A549 (cell line): ENCODE results near the gene LMO2. TPM values are rescaled to one million over a fixed set of nuclear protein-coding genes. Genes with fewer than 3 reads are reported as not detected.

Source experiments
- ATAC-seq, 2 experiments: fragments of 200-7000 bp in 1 of 2; fragments of >200 bp in 1 of 2; cut with Nextera tagmentation in 1 of 2; cut with Tn5 transposase in 1 of 2; 3 replicates each; pipeline versions ENCODE4 v1.8.0 to v1.9.1; 2018 to 2020; ENCODE audit warnings: mild to moderate bottlenecking in 1 of 2, moderate library complexity in 1 of 2
- CTCF ChIA-PET: fragments of 300-600 bp; sonication (Branson Sonifier 250); formaldehyde crosslinking; extraction: SDS; loops from one replicate; lab custom pipeline; 2021; ENCODE audit warnings: antibody characterized with exemption, inconsistent platforms; lab: Yijun Ruan, JAX
- POLR2A ChIA-PET: fragments of 350-600 bp; formaldehyde crosslinking; extraction: SDS; loops from one replicate; lab custom pipeline; 2021; ENCODE audit warnings: antibody characterized with exemption, inconsistent platforms; lab: Yijun Ruan, JAX
- DNase-seq, 2 experiments: peaks; one replicate each; pipeline versions ENCODE4 v3.0.0 to v3.0.0-alpha.2; 2011 to 2016; ENCODE audit warnings: low read depth in 1 of 2, low spot score in 1 of 2
- FAIRE-seq: peaks from 2 replicates; lab custom pipeline; 2011; peaks lifted over from hg19 to GRCh38; lab: Jason Lieb, UNC
- H3K27ac ChIP-seq, 2 experiments: fragments of >200 bp; sonication (Bioruptor Twin); formaldehyde crosslinking; 3 replicates each; pipeline ENCODE4 v1.5.1; 2016 to 2017
- H3K4me1 ChIP-seq: fragments of >200 bp; sonication (Bioruptor Twin); formaldehyde crosslinking; 3 replicates; pipeline ENCODE4 v1.6.1; 2016
- H3K4me2 ChIP-seq: fragments of >200 bp; sonication (Bioruptor Twin); formaldehyde crosslinking; 3 replicates; pipeline ENCODE4 v1.6.1; 2016
- H3K4me3 ChIP-seq: fragments of >200 bp; sonication (Bioruptor Twin); formaldehyde crosslinking; 3 replicates; pipeline ENCODE4 v1.5.1; 2016
- H3K9me3 ChIP-seq: fragments of >200 bp; sonication (Bioruptor Twin); formaldehyde crosslinking; 3 replicates; pipeline ENCODE4 v1.6.1; 2016
- CBX2 ChIP-seq: fragments of 200-600 bp; sonication (generic); IDR thresholded peaks from 2 replicates; pipeline ENCODE4 v1.6.1; 2016; ENCODE audit warnings: low read depth, mild to moderate bottlenecking, borderline replicate concordance
- CHD2 ChIP-seq: fragments of 150-350 bp; IDR thresholded peaks from 2 replicates; pipeline ENCODE4 v1.6.1; 2014; ENCODE audit warnings: low read length; ENCODE audit not compliant: partially characterized antibody
- EP300 ChIP-seq, 2 experiments: fragments of >200 bp; sonication (Bioruptor Twin); formaldehyde crosslinking; IDR thresholded peaks; 2 replicates in 1 of 2; 3 replicates in 1 of 2; pipeline ENCODE4 v1.6.1; 2016 to 2017
- ESRRA ChIP-seq: fragments of 150-350 bp; IDR thresholded peaks from 2 replicates; pipeline ENCODE4 v1.6.1; 2014; ENCODE audit warnings: mild to moderate bottlenecking, low read length, borderline replicate concordance
- FOSB ChIP-seq: fragments of 250-450 bp; sonication (Bioruptor Pico); IDR thresholded peaks from 2 replicates; pipeline ENCODE4 v1.5.0; 2020; ENCODE audit warnings: mild to moderate bottlenecking, moderate library complexity
- GATA3 ChIP-seq: IDR thresholded peaks from 2 replicates; pipeline ENCODE4 v1.6.1; 2012; ENCODE audit warnings: borderline replicate concordance
- HES2 ChIP-seq: fragments of >200 bp; sonication (Bioruptor Twin); formaldehyde crosslinking; IDR thresholded peaks from 2 replicates; pipeline ENCODE4 v1.6.1; 2016
- HOXA7 ChIP-seq: fragments of 250-450 bp; sonication (Bioruptor Pico); IDR thresholded peaks from 2 replicates; pipeline ENCODE4 v1.5.0; 2020; ENCODE audit warnings: mild to moderate bottlenecking, moderate library complexity
- HOXB13 ChIP-seq: fragments of 250-450 bp; sonication (Bioruptor Pico); IDR thresholded peaks from 2 replicates; pipeline ENCODE4 v1.5.0; 2020; ENCODE audit warnings: low read depth, mild to moderate bottlenecking, moderate library complexity
- KDM5A ChIP-seq: fragments of 200-600 bp; sonication (generic); IDR thresholded peaks from 2 replicates; pipeline ENCODE4 v1.6.1; 2016; ENCODE audit warnings: antibody characterized with exemption, mild to moderate bottlenecking
- MAFK ChIP-seq: fragments of 450-650 bp; IDR thresholded peaks from 2 replicates; pipeline ENCODE4 v1.6.1; 2014; ENCODE audit not compliant: partially characterized antibody
- MAZ ChIP-seq: fragments of 150-350 bp; IDR thresholded peaks from 2 replicates; pipeline ENCODE4 v1.6.1; 2014; ENCODE audit warnings: antibody characterized with exemption, low read depth, low read length, borderline replicate concordance
- NFE2L2 ChIP-seq: fragments of 150-350 bp; conservative IDR thresholded peaks from 2 replicates; pipeline ENCODE4 v1.6.1; 2014; ENCODE audit warnings: low read length
- NPAS2 ChIP-seq: fragments of 250-450 bp; sonication (Bioruptor Pico); IDR thresholded peaks from 2 replicates; pipeline ENCODE4 v1.8.0; 2022; ENCODE audit warnings: mild to moderate bottlenecking, moderate library complexity, borderline replicate concordance
- NR3C1 ChIP-seq: fragments of >200 bp; sonication (Bioruptor Twin); formaldehyde crosslinking; IDR thresholded peaks from 3 replicates; pipeline ENCODE4 v1.6.1; 2017
- PHF8 ChIP-seq: fragments of 200-600 bp; sonication (generic); IDR thresholded peaks from 2 replicates; pipeline ENCODE4 v1.6.1; 2016; ENCODE audit warnings: low read depth, mild to moderate bottlenecking, antibody characterized with exemption, moderate library complexity, borderline replicate concordance
- RARB ChIP-seq: fragments of 250-450 bp; sonication (Bioruptor Pico); IDR thresholded peaks from 2 replicates; pipeline ENCODE4 v1.8.0; 2021; ENCODE audit warnings: mild to moderate bottlenecking, moderate library complexity
- RCOR1 ChIP-seq: fragments of 150-350 bp; IDR thresholded peaks from 2 replicates; pipeline ENCODE4 v1.6.1; 2014; ENCODE audit warnings: antibody characterized with exemption, low read length, low read depth
- RNF2 ChIP-seq: fragments of 200-600 bp; sonication (generic); IDR thresholded peaks from 2 replicates; pipeline ENCODE4 v1.6.1; 2016; ENCODE audit warnings: low read depth, mild to moderate bottlenecking, antibody characterized with exemption, moderate library complexity, borderline replicate concordance
- SMC3 ChIP-seq: fragments of >200 bp; sonication (Bioruptor Twin); formaldehyde crosslinking; IDR thresholded peaks from 3 replicates; pipeline ENCODE4 v1.6.1; 2018; ENCODE audit warnings: inconsistent platforms
- SREBF2 ChIP-seq: fragments of 450-650 bp; IDR thresholded peaks from 2 replicates; pipeline ENCODE4 v1.6.1; 2014; ENCODE audit warnings: mild to moderate bottlenecking, moderate library complexity
- TFCP2L1 ChIP-seq: fragments of 250-450 bp; sonication (Bioruptor Pico); IDR thresholded peaks from 2 replicates; pipeline ENCODE4 v1.5.0; 2021; ENCODE audit warnings: mild to moderate bottlenecking
- TP53 ChIP-seq: fragments of 250-450 bp; sonication (Bioruptor Pico); IDR thresholded peaks from 2 replicates; pipeline ENCODE4 v1.5.0; 2021; ENCODE audit warnings: mild to moderate bottlenecking, moderate library complexity
- ZC3H11A ChIP-seq: fragments of 450-650 bp; IDR thresholded peaks from 2 replicates; pipeline ENCODE4 v1.6.1; 2014; ENCODE audit warnings: antibody characterized with exemption, mild to moderate bottlenecking
- ZFP36 ChIP-seq: fragments of 450-650 bp; IDR thresholded peaks from 2 replicates; pipeline ENCODE4 v1.6.1; 2014; ENCODE audit warnings: borderline replicate concordance; ENCODE audit not compliant: partially characterized antibody
- ZSCAN20 ChIP-seq: fragments of 250-450 bp; sonication (Bioruptor Pico); IDR thresholded peaks from 2 replicates; pipeline ENCODE4 v1.8.0; 2022; ENCODE audit warnings: mild to moderate bottlenecking, moderate library complexity
- WGBS: methylation state at CpG from one replicate; pipeline ENCODE4 v1.1.6; 2017; ENCODE audit errors: missing lambda C conversion rate; 5-methylcytosine and 5-hydroxymethylcytosine counted together
- polyA plus RNA-seq, 4 experiments: library from polyadenylated mRNA; depleted of rRNA in 3 of 4; stranded (reverse); fragments of >200 nt; fragmentation: RNase III in 1 of 4; extraction: RNeasy Plus Mini Kit Qiagen cat#74134 plus additional on column Dnase treatment in 1 of 4; gene quantifications; 2 replicates in 3 of 4; 3 replicates in 1 of 4; pipeline ENCODE4 v1.2.3, GENCODE V29; 2011 to 2017
- TF ChIP-seq, protein P1 (sequence below): fragments of >200 bp; sonication (Bioruptor Twin); formaldehyde crosslinking; IDR thresholded peaks from 3 replicates; pipeline ENCODE4 v1.5.1; 2016
- TF ChIP-seq, protein P2 (sequence below): fragments of 250-450 bp; sonication (Bioruptor Pico); IDR thresholded peaks from 2 replicates; pipeline ENCODE4 v1.5.0; 2021; ENCODE audit warnings: mild to moderate bottlenecking, moderate library complexity, borderline replicate concordance
- TF ChIP-seq, protein P3 (sequence below): IDR thresholded peaks from 2 replicates; pipeline ENCODE4 v1.6.1; 2012

The LMO2 gene
- polyA plus RNA-seq, 2 of the 4 experiments (the other 2 are of a cell fraction) = 0.12 to 0.15 TPM

DNA sequence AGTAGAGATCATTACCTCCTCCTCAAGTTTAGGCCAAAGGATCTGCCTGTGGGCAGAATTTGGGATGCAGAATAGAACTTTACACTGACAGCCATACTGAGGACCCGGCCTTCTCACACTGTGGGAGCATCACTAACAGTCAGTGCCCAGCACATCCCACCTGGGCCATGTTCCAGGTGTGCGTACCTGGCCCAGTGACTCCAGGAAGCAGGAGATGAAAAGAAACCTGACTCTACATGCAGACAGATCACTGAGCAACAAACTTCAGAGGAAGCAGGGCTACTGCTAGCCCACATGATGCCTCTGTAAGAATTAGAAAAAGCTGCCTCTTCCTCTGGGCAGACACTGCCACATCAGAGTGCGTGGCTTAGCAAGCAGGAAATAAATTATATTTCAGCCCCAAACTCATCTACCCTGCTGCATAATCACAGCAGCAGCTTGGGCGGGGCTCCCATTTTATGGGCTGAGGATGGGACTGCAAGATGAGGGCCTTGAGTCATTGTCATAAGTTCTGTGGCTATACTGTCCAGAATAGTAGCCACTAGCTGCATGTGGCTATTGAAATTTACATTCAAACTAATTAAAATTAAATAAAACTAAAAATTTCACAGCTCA lies 6.0 kb upstream of the LMO2 start:
- ChIA-PET POLR2A (no interaction called here), CTCF (interaction anchor here (1.1 to 1.6 kb wide), 2 partner anchors 15 to 40 kb away, joined by 3 to 5 read pairs; no protein-coding TSS in a partner anchor)
- no peak overlapping the region for H3K4me2 ChIP-seq
- H3K4me3 ChIP-seq = no peak overlapping the region
- H3K9me3 ChIP-seq = no peaks in the 10 kb centered on the region
- ATAC-seq (no peak), DNase-seq (no peak), FAIRE-seq (no peak)
- no peak overlapping the region for H3K27ac ChIP-seq
- H3K4me1 ChIP-seq = peaks cover 10% of the 10 kb centered on the region; the same call in 2 of the 3 replicates
- WGBS = 83% methylated on average over 4 of the region's 4 CpGs
- TF ChIP-seq ZC3H11A = no peak
- no peak for TF ChIP-seq HOXA7 (CRISPR knock-in tag)
- no peak for TF ChIP-seq MAZ
- no peak for TF ChIP-seq HOXB13 (CRISPR knock-in tag)
- TF ChIP-seq, protein P1, sequence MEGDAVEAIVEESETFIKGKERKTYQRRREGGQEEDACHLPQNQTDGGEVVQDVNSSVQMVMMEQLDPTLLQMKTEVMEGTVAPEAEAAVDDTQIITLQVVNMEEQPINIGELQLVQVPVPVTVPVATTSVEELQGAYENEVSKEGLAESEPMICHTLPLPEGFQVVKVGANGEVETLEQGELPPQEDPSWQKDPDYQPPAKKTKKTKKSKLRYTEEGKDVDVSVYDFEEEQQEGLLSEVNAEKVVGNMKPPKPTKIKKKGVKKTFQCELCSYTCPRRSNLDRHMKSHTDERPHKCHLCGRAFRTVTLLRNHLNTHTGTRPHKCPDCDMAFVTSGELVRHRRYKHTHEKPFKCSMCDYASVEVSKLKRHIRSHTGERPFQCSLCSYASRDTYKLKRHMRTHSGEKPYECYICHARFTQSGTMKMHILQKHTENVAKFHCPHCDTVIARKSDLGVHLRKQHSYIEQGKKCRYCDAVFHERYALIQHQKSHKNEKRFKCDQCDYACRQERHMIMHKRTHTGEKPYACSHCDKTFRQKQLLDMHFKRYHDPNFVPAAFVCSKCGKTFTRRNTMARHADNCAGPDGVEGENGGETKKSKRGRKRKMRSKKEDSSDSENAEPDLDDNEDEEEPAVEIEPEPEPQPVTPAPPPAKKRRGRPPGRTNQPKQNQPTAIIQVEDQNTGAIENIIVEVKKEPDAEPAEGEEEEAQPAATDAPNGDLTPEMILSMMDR = no peak
- no peak for TF ChIP-seq EP300 (IDR thresholded peaks at IDR 0.05)
- TF ChIP-seq RNF2 = no peak
- TF ChIP-seq TFCP2L1 (CRISPR knock-in tag) = no peak
- TF ChIP-seq NR3C1 = no peak
- TF ChIP-seq ESRRA = no peak
- TF ChIP-seq SMC3 = no peak
- no peak for TF ChIP-seq SREBF2
- no peak for TF ChIP-seq HES2
- no peak for TF ChIP-seq ZSCAN20 (CRISPR knock-in tag)
- TF ChIP-seq MAFK = no peak
- no peak for TF ChIP-seq KDM5A
- TF ChIP-seq PHF8 = no peak
- TF ChIP-seq FOSB (CRISPR knock-in tag) = no peak

- ATAC-seq = no peak
- TF ChIP-seq RARB (CRISPR knock-in tag) (no peak), NR3C1 (no peak), NPAS2 (no peak), TP53 (CRISPR knock-in tag) (no peak), CHD2 (no peak), SREBF2 (no peak), CBX2 (no peak), HOXB13 (CRISPR knock-in tag) (no peak), MAZ (no peak), PHF8 (no peak), EP300 (IDR thresholded peaks at IDR 0.05) (no peak), NFE2L2 (no peak), ZFP36 (no peak), GATA3 (no peak), RCOR1 (no peak), TFCP2L1 (CRISPR knock-in tag) (no peak)
- TF ChIP-seq, protein P2, sequence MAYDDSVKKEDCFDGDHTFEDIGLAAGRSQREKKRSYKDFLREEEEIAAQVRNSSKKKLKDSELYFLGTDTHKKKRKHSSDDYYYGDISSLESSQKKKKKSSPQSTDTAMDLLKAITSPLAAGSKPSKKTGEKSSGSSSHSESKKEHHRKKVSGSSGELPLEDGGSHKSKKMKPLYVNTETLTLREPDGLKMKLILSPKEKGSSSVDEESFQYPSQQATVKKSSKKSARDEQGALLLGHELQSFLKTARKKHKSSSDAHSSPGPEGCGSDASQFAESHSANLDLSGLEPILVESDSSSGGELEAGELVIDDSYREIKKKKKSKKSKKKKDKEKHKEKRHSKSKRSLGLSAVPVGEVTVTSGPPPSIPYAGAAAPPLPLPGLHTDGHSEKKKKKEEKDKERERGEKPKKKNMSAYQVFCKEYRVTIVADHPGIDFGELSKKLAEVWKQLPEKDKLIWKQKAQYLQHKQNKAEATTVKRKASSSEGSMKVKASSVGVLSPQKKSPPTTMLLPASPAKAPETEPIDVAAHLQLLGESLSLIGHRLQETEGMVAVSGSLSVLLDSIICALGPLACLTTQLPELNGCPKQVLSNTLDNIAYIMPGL = no peak
- TF ChIP-seq, protein P3, sequence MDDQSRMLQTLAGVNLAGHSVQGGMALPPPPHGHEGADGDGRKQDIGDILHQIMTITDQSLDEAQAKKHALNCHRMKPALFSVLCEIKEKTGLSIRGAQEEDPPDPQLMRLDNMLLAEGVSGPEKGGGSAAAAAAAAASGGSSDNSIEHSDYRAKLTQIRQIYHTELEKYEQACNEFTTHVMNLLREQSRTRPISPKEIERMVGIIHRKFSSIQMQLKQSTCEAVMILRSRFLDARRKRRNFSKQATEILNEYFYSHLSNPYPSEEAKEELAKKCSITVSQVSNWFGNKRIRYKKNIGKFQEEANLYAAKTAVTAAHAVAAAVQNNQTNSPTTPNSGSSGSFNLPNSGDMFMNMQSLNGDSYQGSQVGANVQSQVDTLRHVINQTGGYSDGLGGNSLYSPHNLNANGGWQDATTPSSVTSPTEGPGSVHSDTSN = no peak
- TF ChIP-seq, all 56 proteins: peak for 0
- ChIA-PET CTCF (no interaction called here), POLR2A (no interaction called here)
- DNase-seq (no peak), FAIRE-seq (no peak)
- no peak overlapping the region for H3K27ac ChIP-seq
- H3K9me3 ChIP-seq = no peaks in the 10 kb centered on the region
- H3K4me1 ChIP-seq = peaks cover 10% of the 10 kb centered on the region; the same call in 2 of the 3 replicates
- H3K4me2 ChIP-seq = no peak overlapping the region
- no peak overlapping the region for H3K4me3 ChIP-seq
- WGBS = 78% methylated on average over 2 of the region's 2 CpGs
Measured at GRCh38 chr11:33896911-33897310, 5.0 kb upstream of the LMO2 start.
